Measurements from ENCODE around the gene IGSF9. TPM values are rescaled to one million over a fixed set of nuclear protein-coding genes. Genes with fewer than 3 reads are reported as not detected.

IGSF9 gene
- total and polyA plus RNA-seq, 4 donors, result 0.14 to 21.3 (median 16.1) TPM

- TF ChIP-seq FOXA1 (IDR thresholded peaks at IDR 0.05), result no peak
- TF ChIP-seq YY1 (IDR thresholded peaks at IDR 0.05), result no peak
- TF ChIP-seq, protein P1, sequence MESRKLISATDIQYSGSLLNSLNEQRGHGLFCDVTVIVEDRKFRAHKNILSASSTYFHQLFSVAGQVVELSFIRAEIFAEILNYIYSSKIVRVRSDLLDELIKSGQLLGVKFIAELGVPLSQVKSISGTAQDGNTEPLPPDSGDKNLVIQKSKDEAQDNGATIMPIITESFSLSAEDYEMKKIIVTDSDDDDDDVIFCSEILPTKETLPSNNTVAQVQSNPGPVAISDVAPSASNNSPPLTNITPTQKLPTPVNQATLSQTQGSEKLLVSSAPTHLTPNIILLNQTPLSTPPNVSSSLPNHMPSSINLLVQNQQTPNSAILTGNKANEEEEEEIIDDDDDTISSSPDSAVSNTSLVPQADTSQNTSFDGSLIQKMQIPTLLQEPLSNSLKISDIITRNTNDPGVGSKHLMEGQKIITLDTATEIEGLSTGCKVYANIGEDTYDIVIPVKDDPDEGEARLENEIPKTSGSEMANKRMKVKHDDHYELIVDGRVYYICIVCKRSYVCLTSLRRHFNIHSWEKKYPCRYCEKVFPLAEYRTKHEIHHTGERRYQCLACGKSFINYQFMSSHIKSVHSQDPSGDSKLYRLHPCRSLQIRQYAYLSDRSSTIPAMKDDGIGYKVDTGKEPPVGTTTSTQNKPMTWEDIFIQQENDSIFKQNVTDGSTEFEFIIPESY (IDR thresholded peaks at IDR 0.05), result no peak
- no peak for TF ChIP-seq HNF4G (IDR thresholded peaks at IDR 0.05)
- TF ChIP-seq RXRA (IDR thresholded peaks at IDR 0.05), result no peak
- no peak for TF ChIP-seq JUND (IDR thresholded peaks at IDR 0.05)
- TF ChIP-seq TAF1 (conservative IDR thresholded peaks at IDR 0.05), result no peak
- TF ChIP-seq NR2F2 (IDR thresholded peaks at IDR 0.05), result no peak
- no peak for TF ChIP-seq RAD21 (IDR thresholded peaks at IDR 0.05)
- no peak for TF ChIP-seq SP1 (IDR thresholded peaks at IDR 0.05)
- TF ChIP-seq, protein P2, sequence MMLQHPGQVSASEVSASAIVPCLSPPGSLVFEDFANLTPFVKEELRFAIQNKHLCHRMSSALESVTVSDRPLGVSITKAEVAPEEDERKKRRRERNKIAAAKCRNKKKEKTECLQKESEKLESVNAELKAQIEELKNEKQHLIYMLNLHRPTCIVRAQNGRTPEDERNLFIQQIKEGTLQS (IDR thresholded peaks at IDR 0.05), result no peak
- no peak for TF ChIP-seq HNF4A (conservative IDR thresholded peaks at IDR 0.05)
- TF ChIP-seq, protein P3, sequence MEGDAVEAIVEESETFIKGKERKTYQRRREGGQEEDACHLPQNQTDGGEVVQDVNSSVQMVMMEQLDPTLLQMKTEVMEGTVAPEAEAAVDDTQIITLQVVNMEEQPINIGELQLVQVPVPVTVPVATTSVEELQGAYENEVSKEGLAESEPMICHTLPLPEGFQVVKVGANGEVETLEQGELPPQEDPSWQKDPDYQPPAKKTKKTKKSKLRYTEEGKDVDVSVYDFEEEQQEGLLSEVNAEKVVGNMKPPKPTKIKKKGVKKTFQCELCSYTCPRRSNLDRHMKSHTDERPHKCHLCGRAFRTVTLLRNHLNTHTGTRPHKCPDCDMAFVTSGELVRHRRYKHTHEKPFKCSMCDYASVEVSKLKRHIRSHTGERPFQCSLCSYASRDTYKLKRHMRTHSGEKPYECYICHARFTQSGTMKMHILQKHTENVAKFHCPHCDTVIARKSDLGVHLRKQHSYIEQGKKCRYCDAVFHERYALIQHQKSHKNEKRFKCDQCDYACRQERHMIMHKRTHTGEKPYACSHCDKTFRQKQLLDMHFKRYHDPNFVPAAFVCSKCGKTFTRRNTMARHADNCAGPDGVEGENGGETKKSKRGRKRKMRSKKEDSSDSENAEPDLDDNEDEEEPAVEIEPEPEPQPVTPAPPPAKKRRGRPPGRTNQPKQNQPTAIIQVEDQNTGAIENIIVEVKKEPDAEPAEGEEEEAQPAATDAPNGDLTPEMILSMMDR (IDR thresholded peaks at IDR 0.05; ENCODE audit: low read depth, low read length, missing input control), result no peak
- no peak for TF ChIP-seq EGR1 (IDR thresholded peaks at IDR 0.05; ENCODE audit: low read depth in 2 of 2)
- TF ChIP-seq GABPA (IDR thresholded peaks at IDR 0.05 in 1 of 2, conservative IDR thresholded peaks at IDR 0.05 in 1 of 2), result no peak
- TF ChIP-seq REST (IDR thresholded peaks at IDR 0.05), result no peak
- no peak for TF ChIP-seq MAX (IDR thresholded peaks at IDR 0.05)
- Histone ChIP-seq H3K9me3 (ENCODE audit: control insufficient read depth in 4 of 4, low read length in 3 of 4) (no peaks in the 10 kb centered on the region), H3K36me3 (ENCODE audit: control insufficient read depth in 4 of 4, insufficient read depth in 3 of 4, low read depth in 1 of 4, low read length in 3 of 4) (peaks cover 0 to 5% (median 1%) of the 10 kb centered on the region in 4 donors), H3K4me1 (ENCODE audit: control insufficient read depth in 4 of 4, insufficient read depth in 4 of 4, low read length in 3 of 4) (peaks cover 10 to 36% (median 25%) of the 10 kb centered on the region in 4 donors), H3K27ac (ENCODE audit: low read depth in 1 of 2, low read length in 2 of 2) (no peak overlapping the region), H3K9ac (ENCODE audit: low read depth in 1 of 2, low read length in 2 of 2) (no peak overlapping the region), H3K4me3 (ENCODE audit: low read depth in 1 of 3, low read length in 3 of 3) (no peak overlapping the region), H3K27me3 (ENCODE audit: control insufficient read depth in 4 of 4, insufficient read depth in 4 of 4, low read length in 3 of 4) (no peaks in the 10 kb centered on the region)
- WGBS, result 88% methylated on average over 6 of the region's 6 CpGs
- DNase-seq (ENCODE audit: low spot score), result no peak
These were observed 6.3 kb downstream of the IGSF9 start for GRCh38 chr1:159938905-159939677.
